Measurements from ENCODE around the gene VPS16. TPM values are rescaled to one million over a fixed set of nuclear protein-coding genes. Genes with fewer than 3 reads are reported as not detected.

VPS16 gene
- polyA plus RNA-seq, 1 donor (not counting 4 experiments of a cell fraction or from before 2014, with no cell fraction given): 22.7 TPM

DNA sequence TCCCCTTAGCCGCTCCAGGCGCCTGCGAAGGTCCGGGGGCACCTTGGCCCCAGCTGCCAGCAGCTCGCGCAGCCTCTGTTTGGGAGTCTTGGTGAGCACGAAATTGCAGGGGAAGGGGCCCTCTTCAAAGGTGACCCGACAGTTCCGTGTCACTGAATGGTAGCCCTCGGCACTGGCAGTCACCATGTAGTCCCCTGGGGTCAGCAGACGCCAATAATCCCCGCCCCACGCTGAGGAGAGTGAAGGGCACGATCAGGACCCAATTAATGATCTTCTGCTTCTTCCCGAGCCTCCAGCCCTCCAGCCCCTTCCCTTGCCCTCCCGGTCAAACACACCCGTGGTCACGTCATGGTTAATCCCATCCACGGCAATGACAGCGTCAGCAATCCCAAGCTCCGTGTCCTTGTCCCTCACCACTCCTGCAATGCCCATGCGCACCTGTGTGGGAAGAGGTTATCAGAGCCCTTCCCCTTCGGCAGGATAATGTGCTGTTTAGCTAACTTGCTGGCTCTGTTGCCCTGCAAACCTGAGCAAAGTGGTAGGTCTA lies 46.3 kb upstream of the VPS16 start:
- peaks cover 2% of the 10 kb centered on the region for H3K4me1 ChIP-seq (ENCODE audit: control insufficient read depth, extremely low read depth, insufficient read depth, low read length)
- no peaks in the 10 kb centered on the region for H3K9me3 ChIP-seq (ENCODE audit: control insufficient read depth, low read depth, low read length)
- no peak for DNase-seq (ENCODE audit: low read depth, low spot score)
- no peak overlapping the region for H3K4me3 ChIP-seq (ENCODE audit: control insufficient read depth in 2 of 3, extremely low read depth in 1 of 3, insufficient read depth in 2 of 3, low read depth in 1 of 3, low read length in 3 of 3)
- H2AFZ ChIP-seq (ENCODE audit: control insufficient read depth, low read length): no peak overlapping the region
- H3K27ac ChIP-seq (ENCODE audit: control insufficient read depth, insufficient read depth, low read length): no peak overlapping the region
- TF ChIP-seq, protein P1, sequence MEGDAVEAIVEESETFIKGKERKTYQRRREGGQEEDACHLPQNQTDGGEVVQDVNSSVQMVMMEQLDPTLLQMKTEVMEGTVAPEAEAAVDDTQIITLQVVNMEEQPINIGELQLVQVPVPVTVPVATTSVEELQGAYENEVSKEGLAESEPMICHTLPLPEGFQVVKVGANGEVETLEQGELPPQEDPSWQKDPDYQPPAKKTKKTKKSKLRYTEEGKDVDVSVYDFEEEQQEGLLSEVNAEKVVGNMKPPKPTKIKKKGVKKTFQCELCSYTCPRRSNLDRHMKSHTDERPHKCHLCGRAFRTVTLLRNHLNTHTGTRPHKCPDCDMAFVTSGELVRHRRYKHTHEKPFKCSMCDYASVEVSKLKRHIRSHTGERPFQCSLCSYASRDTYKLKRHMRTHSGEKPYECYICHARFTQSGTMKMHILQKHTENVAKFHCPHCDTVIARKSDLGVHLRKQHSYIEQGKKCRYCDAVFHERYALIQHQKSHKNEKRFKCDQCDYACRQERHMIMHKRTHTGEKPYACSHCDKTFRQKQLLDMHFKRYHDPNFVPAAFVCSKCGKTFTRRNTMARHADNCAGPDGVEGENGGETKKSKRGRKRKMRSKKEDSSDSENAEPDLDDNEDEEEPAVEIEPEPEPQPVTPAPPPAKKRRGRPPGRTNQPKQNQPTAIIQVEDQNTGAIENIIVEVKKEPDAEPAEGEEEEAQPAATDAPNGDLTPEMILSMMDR (optimal IDR thresholded peaks at IDR 0.05 in 1 of 3, IDR thresholded peaks at IDR 0.05 in 1 of 3, conservative IDR thresholded peaks at IDR 0.05 in 1 of 3; ENCODE audit: extremely low read depth in 1 of 3, insufficient read depth in 2 of 3, low read length in 3 of 3): no peak
- TF ChIP-seq EZH2 (IDR thresholded peaks at IDR 0.05; ENCODE audit: low read length): no peak
- H3K9me1 ChIP-seq (ENCODE audit: control insufficient read depth, extremely low read depth, insufficient read depth, low read length): no peaks in the 10 kb centered on the region
- dilution Hi-C loops (cut with MboI; ENCODE audit: extremely low pct_ligation_motif_present, low sequenced_read_pairs): no loop called here
- H4K20me1 ChIP-seq (ENCODE audit: control insufficient read depth, extremely low read depth, insufficient read depth, low read length): no peaks in the 10 kb centered on the region
- H3K36me3 ChIP-seq (ENCODE audit: control insufficient read depth in 2 of 2, extremely low read depth in 1 of 2, insufficient read depth in 2 of 2, low read length in 2 of 2): no peaks in the 10 kb centered on the region
- H3K79me2 ChIP-seq (ENCODE audit: control insufficient read depth, insufficient read depth, low read length): no peaks in the 10 kb centered on the region
- no peak overlapping the region for H3K9ac ChIP-seq (ENCODE audit: control insufficient read depth, extremely low read depth, insufficient read depth, low read length)
- H3K27me3 ChIP-seq (ENCODE audit: control insufficient read depth, extremely low read depth, insufficient read depth, low read length): peaks cover 62% of the 10 kb centered on the region
- FAIRE-seq: no peak
- H3K4me2 ChIP-seq (ENCODE audit: control insufficient read depth, extremely low read depth, insufficient read depth, low read depth, low read length): no peak overlapping the region

DNA sequence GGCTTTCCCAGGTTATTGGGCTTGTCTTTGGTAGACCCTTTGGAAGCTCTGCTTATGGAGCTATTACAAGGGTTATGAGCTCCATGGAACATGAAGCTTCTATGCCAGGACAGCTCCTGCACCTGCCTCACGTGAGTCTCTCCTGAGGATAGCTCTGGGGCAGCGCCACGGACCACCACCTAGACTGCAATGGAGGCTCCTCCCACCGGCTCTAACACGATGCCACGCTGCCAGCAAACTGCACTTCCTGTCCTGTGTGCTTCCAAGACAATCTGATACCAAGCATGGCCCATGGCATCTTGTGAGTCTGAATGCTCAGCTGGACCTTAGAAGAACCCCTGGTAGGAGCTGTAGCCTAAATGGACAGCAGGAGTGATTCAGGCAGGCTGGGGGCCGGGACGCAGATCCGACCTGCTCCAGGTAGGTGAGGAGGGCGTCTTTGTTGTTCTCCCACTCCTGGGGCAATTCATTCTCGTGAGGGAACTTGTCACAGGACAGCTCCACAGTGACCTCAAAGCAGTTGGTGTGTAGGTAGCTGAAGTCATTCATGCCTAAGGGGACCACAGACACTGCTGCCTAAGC lies 45.6 kb upstream of the VPS16 start:
- Histone ChIP-seq H3K27me3 (ENCODE audit: control insufficient read depth, extremely low read depth, insufficient read depth, low read length) (peaks cover 63% of the 10 kb centered on the region), H3K9me1 (ENCODE audit: control insufficient read depth, extremely low read depth, insufficient read depth, low read length) (no peaks in the 10 kb centered on the region), H3K79me2 (ENCODE audit: control insufficient read depth, insufficient read depth, low read length) (no peaks in the 10 kb centered on the region), H4K20me1 (ENCODE audit: control insufficient read depth, extremely low read depth, insufficient read depth, low read length) (no peaks in the 10 kb centered on the region), H3K4me1 (ENCODE audit: control insufficient read depth, extremely low read depth, insufficient read depth, low read length) (peaks cover 2% of the 10 kb centered on the region), H3K27ac (ENCODE audit: control insufficient read depth, insufficient read depth, low read length) (no peak overlapping the region), H2AFZ (ENCODE audit: control insufficient read depth, low read length) (no peak overlapping the region), H3K4me3 (ENCODE audit: control insufficient read depth in 2 of 3, extremely low read depth in 1 of 3, insufficient read depth in 2 of 3, low read depth in 1 of 3, low read length in 3 of 3) (no peak overlapping the region), H3K36me3 (ENCODE audit: control insufficient read depth in 2 of 2, extremely low read depth in 1 of 2, insufficient read depth in 2 of 2, low read length in 2 of 2) (no peaks in the 10 kb centered on the region), H3K9ac (ENCODE audit: control insufficient read depth, extremely low read depth, insufficient read depth, low read length) (no peak overlapping the region), H3K4me2 (ENCODE audit: control insufficient read depth, extremely low read depth, insufficient read depth, low read depth, low read length) (no peak overlapping the region), H3K9me3 (ENCODE audit: control insufficient read depth, low read depth, low read length) (no peaks in the 10 kb centered on the region)
- DNase-seq (ENCODE audit: low read depth, low spot score) (no peak), FAIRE-seq (no peak)
- dilution Hi-C loops (cut with MboI; ENCODE audit: extremely low pct_ligation_motif_present, low sequenced_read_pairs): no loop called here
- TF ChIP-seq EZH2 (IDR thresholded peaks at IDR 0.05; ENCODE audit: low read length): no peak
- TF ChIP-seq, protein P1 (optimal IDR thresholded peaks at IDR 0.05 in 1 of 3, IDR thresholded peaks at IDR 0.05 in 1 of 3, conservative IDR thresholded peaks at IDR 0.05 in 1 of 3; ENCODE audit: extremely low read depth in 1 of 3, insufficient read depth in 2 of 3, low read length in 3 of 3): no peak

Measured in keratinocyte (primary cell).